HFFc6 (cell line): Measurements from ENCODE around the gene FIBCD1. TPM values are rescaled to one million over a fixed set of nuclear protein-coding genes. Genes with fewer than 3 reads are reported as not detected.

Experiments used
- DNase-seq: peaks from one replicate; pipeline ENCODE4 v3.0.0-alpha.2; 2018
- H3K27ac Mint-ChIP-seq: 2 replicates; pipeline ENCODE4 v1.8.0; 2020; ENCODE audit warnings: mild to moderate bottlenecking, mixed read lengths
- H3K27me3 Mint-ChIP-seq: 2 replicates; pipeline ENCODE4 v1.8.0; 2021; ENCODE audit warnings: mild to moderate bottlenecking, moderate library complexity, mixed read lengths; ENCODE audit not compliant: insufficient read depth
- H3K36me3 Mint-ChIP-seq: 2 replicates; pipeline ENCODE4 v1.8.0; 2021; ENCODE audit warnings: low read depth, mixed read lengths
- H3K4me1 Mint-ChIP-seq: 2 replicates; pipeline ENCODE4 v1.8.0; 2020; ENCODE audit warnings: low read depth, mixed read lengths
- H3K4me3 Mint-ChIP-seq: 2 replicates; pipeline ENCODE4 v1.8.0; 2020; ENCODE audit warnings: mild to moderate bottlenecking, moderate library complexity, mixed read lengths
- H3K9me3 Mint-ChIP-seq: 2 replicates; pipeline ENCODE4 v1.8.0; 2020; ENCODE audit warnings: mild to moderate bottlenecking, mixed read lengths
- total RNA-seq, 6 experiments: library from RNA; stranded (reverse); fragmentation: NEBNext Ultra II Directional; extraction: Animal tissue kit (Norgen Biotek cat#: 25700); gene quantifications; 2 replicates in 1 of 6; 3 replicates in 5 of 6; pipeline ENCODE4 v1.2.3, GENCODE V29; 2021
- TF ChIP-seq, protein P1 (sequence below): fragments of 200-600 bp; sonication (generic); IDR thresholded peaks from 2 replicates; pipeline ENCODE4 v1.5.0; 2021; ENCODE audit warnings: antibody characterized with exemption, mild to moderate bottlenecking

Gene FIBCD1
- total RNA-seq, 6 experiments from 2014 or later: 1.5 to 9.0 (median 8.0) TPM

DNA sequence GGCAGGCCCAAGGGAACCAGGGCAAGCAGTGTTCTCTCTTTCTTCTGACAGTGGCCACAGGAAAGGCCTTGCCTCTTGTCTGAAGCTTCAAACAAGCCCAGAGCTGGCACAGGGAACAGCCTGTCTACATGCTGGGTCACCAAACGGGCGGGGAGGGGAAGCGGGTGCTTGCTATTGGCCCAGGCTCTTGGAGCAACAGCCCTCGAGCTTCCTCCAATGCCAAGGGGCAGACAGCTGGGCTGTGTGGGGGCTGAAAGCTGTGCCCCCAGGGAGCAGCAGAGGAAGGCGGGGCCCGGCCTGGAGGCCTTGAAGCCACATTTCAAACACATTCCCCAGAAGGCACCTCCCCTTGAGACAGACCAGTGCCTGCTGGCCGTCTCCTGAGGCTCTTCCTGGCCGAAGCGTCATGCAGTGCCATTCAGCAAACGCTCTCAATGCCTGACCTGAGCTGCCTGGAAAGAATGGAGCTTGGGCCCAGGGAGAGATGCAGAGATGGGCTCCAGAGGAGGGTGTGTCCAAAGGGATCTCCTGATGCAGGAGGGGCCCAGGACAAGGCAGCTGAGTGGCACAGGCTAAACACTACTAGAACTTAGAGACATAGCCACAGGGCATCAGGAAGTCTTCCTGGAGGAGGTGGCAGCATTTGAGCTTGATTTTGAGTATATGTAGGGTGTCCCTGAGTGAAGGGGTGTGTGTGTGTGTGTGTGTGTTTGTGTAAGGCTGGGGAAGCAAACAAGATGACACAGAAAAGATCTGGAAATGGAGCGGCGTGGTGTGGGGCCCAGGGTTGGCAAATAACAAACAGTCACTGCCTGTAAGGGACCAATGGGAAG is 2.5 kb downstream of the FIBCD1 start:
- peaks cover 26% of the 10 kb centered on the region for H3K27me3 Mint-ChIP-seq

DNA sequence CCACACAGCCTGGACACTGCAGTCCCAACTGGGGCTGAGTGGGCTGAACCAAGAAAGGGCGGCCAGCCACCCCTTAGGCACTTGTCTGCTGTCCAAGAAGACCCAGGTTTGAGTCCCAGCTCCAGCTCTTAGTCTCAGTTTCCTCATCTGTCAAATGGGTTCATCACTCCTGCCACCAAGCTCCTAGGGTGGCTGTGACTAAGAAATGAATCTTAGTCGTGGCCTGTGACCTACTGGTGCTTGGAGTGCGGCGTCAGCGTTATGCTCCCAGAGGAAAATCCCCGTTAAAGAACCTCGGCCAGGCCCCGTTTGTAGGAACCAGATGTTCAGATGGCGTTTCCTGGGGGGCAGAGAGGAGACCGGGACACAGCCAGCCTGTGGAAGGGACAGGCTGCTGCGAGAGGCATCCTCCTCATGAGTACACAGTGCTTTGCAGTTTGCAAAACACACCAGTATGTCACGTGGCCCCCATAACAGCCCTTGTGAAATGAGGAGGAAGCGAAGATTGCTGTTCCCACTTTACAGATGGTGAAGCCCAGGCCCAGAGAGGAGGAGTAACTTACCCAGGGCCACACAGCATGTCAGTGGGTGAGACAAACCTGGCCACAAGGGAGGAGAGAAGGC is 3.3 kb downstream of the FIBCD1 start:
- no peak overlapping the region; the same call in 1 of the 2 replicates for H3K4me3 Mint-ChIP-seq
- no peak for DNase-seq
- H3K27ac Mint-ChIP-seq: peak overlapping the region; percentile 78
- no peaks in the 10 kb centered on the region for H3K9me3 Mint-ChIP-seq
- TF ChIP-seq, protein P1, sequence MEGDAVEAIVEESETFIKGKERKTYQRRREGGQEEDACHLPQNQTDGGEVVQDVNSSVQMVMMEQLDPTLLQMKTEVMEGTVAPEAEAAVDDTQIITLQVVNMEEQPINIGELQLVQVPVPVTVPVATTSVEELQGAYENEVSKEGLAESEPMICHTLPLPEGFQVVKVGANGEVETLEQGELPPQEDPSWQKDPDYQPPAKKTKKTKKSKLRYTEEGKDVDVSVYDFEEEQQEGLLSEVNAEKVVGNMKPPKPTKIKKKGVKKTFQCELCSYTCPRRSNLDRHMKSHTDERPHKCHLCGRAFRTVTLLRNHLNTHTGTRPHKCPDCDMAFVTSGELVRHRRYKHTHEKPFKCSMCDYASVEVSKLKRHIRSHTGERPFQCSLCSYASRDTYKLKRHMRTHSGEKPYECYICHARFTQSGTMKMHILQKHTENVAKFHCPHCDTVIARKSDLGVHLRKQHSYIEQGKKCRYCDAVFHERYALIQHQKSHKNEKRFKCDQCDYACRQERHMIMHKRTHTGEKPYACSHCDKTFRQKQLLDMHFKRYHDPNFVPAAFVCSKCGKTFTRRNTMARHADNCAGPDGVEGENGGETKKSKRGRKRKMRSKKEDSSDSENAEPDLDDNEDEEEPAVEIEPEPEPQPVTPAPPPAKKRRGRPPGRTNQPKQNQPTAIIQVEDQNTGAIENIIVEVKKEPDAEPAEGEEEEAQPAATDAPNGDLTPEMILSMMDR: no peak
- H3K27me3 Mint-ChIP-seq: peaks cover 20% of the 10 kb centered on the region
- H3K36me3 Mint-ChIP-seq: no peaks in the 10 kb centered on the region
- H3K4me1 Mint-ChIP-seq: peaks cover 51% of the 10 kb centered on the region

More for the DNA sequence above, 2.5 kb downstream of the FIBCD1 start:
- H3K4me1 Mint-ChIP-seq: peaks cover 50% of the 10 kb centered on the region
- no peaks in the 10 kb centered on the region for H3K36me3 Mint-ChIP-seq
- TF ChIP-seq, protein P1: no peak
- peak; percentile 24 for DNase-seq
- H3K27ac Mint-ChIP-seq: peak overlapping the region; percentile 78; the same call in 1 of the 2 replicates
- no peaks in the 10 kb centered on the region for H3K9me3 Mint-ChIP-seq
- peak overlapping the region; percentile 57; the same call in 1 of the 2 replicates for H3K4me3 Mint-ChIP-seq

DNA sequence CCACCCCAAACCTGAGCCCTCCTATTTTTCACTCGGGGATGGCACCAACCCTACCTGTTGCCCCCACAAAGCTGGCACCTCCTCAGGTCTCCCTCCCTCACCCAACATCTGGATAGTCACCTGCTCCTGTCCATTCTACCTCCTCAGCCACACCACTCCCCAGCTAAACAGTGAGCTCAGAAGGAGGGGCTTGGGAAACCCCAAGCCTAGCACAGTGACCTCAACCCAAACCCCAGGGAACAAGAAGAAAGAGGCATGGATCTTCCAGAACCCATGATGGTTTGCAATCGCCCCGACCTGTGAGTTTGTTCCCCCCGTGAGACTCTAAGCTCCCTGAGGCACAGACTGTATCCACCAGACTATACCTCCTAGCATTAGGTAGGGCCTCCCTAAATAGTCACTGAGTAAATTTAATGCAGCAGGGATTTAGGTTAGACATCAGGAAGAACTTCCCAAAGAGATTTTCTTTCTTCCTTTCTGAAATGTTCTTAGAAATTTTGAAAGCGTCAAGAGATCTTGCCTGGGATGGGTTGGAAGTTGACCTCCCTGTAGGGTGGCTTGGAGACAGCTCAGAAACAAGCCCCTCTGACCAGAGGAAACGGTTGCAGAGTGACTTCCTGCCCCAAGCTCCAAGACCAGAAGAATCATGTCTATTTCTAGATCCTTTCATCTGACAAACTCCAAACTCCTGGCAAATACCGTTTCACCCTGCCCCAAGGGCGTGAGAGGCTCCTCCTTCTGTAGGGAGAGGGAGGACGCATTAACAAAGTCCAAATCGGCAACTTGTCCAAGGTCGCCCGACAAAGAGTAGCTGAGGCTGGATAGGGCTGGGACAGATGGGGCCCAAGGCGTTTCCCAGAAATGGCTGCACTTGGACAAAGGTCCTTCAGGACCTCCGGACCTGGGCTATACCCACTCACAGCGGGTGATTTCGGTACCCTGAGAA is 4.1 kb downstream of the FIBCD1 start:
- H3K36me3 Mint-ChIP-seq: no peaks in the 10 kb centered on the region
- TF ChIP-seq, protein P1: no peak
- peak overlapping the region; percentile 10; the same call in 1 of the 2 replicates for H3K27ac Mint-ChIP-seq
- DNase-seq: no peak
- H3K27me3 Mint-ChIP-seq: peaks cover 13% of the 10 kb centered on the region
- no peak overlapping the region for H3K4me3 Mint-ChIP-seq
- H3K4me1 Mint-ChIP-seq: peaks cover 48% of the 10 kb centered on the region
- no peaks in the 10 kb centered on the region for H3K9me3 Mint-ChIP-seq

DNA sequence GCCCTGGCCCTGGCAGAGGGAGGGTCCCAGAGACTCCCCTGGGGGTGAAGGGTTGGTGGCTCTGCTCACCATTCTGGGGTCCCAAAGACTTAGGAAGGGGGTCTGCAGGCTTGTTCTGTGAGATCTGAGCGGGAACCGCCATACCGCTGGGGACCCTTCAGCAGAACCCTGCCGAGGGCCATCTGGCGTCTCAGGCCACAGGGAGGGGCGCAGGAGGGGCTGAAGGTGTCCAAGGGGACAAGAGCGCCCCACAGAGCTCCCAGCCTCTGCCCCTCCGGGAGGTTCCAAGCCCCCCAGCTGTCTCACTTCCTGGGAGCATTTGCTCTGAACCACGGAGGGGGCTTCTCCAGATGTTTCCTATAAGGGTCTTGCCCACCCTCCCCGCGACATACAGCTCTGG is 4.8 kb downstream of the FIBCD1 start:
- Mint-ChIP-seq H3K27ac (no peak overlapping the region), H3K27me3 (peaks cover 13% of the 10 kb centered on the region), H3K4me1 (peaks cover 48% of the 10 kb centered on the region), H3K4me3 (no peak overlapping the region), H3K9me3 (no peaks in the 10 kb centered on the region), H3K36me3 (no peaks in the 10 kb centered on the region)
- TF ChIP-seq, protein P1: no peak
- DNase-seq: no peak
